Activated CD4-positive, alpha-beta T cell treated with anti-CD3 and anti-CD28 coated beads, Interleukin-2, amount 50 U/mL, for 4 hours (primary cell): ENCODE measurements around the gene SLC2A10.

Experiments used
- DNase-seq, 2 experiments: peaks; one replicate each; pipeline ENCODE4 v3.0.0-alpha.2; 2020

Gene SLC2A10

GRCh38 chr20:46682063-46682821 is 27.2 kb upstream of the SLC2A10 start:
- no peak for DNase-seq

- no peak for DNase-seq
Observed at GRCh38 chr20:46683011-46683667, 26.3 kb upstream of the SLC2A10 start.

- DNase-seq: no peak
Observed at GRCh38 chr20:46683668-46683938, 25.8 kb upstream of the SLC2A10 start.

DNA sequence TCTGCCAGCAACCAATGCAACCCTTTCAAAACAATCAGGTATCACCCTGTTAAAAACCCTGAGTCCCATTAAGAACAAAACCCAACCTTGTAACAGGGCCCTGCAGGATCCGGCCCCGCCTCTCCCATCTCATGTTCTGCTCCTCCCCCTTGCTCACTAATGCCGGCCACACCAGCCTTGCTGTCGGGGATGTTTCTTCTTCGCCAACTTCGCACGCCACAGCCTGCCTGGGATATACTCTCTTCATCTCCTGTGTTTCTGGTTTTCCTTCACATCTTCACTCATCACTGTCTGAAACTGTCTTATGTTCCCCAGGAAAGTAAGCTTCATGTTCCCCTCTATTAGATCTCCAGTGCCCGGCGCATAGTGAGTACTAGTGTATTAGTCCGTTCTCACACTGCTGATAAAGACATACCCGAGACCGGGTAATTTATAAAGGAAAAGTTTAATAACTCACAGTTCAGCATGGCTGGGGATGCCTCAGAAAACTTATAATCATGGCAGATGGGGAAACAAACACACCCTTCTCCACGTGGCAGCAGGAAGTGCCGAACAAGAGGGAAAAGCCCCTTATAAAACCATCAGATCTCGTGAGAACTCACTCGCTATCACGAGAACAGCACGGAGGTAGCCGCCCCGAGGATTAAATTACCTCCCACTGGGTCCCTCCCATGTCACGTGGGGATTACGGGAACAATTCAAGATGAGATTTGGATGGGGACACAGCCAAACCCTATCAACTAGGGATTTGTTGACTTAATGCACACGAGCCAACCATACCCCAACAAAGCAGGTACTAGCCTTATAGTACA is 25.3 kb upstream of the SLC2A10 start:
- DNase-seq: no peak

DNA sequence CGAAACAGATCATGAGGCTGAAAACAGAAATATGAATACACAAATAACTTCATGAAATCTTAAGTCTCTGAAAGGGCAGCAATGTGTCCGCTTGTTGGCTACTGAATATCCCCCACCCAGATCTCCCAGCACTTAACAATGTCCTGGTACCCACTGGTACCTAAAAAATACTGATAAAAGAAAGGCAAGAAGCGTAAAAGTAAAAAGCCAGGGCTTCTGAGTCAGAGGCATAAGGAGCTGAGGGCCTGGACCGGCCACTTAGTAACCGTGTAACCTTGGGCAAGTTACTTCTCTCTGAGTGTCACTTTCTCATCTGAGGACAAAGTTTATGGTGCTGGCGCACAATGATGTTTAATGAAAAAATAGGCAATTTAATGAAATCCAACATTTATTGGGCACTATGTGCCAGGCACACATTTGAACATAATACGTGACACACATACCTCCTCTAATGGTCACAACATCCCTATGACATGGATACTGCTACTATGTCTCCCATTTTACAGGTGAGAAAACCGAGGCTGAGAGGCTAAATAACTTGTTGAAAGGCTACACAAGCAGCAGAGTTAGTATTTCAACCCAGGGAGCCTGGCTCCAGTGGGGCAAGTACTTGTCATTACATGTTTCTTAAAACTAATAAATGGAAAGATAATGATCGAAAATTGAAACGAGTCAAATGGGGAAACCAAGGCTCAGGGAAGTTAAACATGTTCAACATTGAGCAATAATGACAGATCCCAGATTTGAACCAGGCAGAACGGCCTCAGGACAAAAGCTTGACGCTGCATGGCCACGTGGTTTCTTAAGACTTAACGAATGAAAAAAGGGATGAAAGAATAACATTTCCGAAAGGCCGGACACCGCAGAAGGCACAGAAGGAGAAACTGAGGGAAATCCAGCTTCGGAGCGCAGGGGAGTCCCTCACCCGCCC is 21.0 kb upstream of the SLC2A10 start:
- DNase-seq: no peak

DNA sequence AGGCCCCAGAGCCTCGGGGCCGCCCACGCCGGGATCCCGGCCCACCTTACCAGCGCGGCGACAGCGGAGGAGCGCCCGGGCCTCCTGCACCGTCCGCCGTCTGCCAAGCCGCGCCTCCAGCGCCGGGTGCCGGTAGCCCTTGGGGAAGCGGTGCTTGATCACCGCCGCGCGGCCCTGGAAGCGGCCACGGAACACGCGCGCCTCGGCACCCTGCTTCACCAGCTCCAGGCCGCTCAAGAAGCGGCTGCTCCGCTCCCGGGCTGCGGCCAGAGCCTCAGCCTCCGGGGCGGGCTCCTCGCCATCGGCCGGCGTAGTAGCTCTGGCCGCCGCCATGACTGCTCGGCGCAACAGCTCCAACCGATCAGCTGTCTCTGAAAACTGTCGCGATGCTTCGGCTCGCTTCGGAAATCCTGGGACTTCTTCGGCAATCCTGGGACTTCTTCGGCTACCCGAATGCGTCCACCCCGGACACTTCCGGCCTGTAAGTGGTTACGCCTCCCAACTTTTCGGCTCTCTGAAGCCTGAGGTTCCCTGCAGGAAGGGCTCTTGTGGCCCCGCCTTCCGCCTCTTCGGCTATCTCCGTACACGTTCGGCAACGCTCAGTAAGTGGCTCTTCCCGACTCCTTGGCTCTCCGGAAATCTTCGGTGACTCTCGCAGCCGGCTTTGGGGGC is 20.2 kb upstream of the SLC2A10 start, which contains the start of gene TP53RK:
Gene TP53RK (minus strand): TSS at position 363 of the 672 bp plus-strand sequence. CDS start 30 bp downstream, at position 333.
- DNase-seq: peak; percentile 91 to 94

DNA sequence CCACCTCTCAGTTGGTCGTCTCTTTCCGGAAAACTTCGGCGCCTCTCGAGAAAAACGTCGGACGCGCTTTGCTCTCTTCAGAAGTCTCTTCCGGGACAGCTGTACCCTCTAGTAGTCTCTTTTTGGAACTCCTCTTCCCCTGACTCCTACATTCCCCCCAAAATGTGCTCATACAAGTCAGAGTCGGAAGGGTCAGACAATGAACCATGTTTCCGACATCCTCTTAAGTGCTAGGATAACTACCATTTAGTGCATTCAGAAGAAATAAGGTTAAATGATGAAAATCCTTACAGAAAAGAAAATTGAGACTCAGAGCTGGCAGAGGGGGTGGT is 19.7 kb upstream of the SLC2A10 start:
- DNase-seq: no peak

- DNase-seq: no peak
Observed at GRCh38 chr20:46690219-46691106, 19.0 kb upstream of the SLC2A10 start.

DNA sequence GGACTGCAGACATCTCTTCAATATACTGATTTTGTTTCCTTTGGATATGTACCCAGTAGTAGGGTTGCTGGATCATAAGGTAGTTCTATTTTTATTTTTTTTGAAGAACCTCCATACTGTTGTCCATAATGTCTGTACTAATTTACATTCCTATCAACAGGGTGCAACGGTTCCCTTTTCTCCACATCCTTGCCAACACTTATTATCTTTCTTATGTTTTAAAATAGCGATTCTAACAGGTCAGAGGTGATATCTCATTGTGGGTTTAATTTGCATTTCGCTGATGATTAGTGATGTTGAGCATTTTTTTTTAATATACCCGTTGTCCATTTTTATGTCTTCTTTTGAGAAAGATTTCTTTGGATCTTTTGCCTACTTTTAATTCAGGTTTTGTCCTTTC is 18.3 kb upstream of the SLC2A10 start:
- no peak for DNase-seq

GRCh38 chr20:46694484-46694883 is 15.0 kb upstream of the SLC2A10 start:
- DNase-seq: no peak

DNA sequence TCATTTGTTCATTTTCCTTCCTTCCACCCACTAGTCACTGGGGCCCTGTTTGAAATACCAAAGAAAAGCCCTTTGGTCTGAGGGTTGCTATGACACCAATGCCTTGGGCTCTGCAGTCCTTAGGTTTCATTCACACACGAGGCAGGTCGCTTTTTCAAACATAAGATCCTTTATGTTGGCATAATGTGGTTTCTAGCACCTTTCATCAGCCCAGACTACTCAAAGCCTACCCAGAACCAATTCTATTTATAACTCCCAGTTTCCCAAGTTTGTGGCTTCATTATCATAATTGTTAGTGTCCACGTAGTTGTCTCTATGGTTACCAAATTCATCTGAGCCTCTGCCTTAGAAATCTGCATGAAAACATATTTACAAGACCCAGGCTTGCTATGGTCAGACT is 13.6 kb upstream of the SLC2A10 start:
- no peak for DNase-seq

DNA sequence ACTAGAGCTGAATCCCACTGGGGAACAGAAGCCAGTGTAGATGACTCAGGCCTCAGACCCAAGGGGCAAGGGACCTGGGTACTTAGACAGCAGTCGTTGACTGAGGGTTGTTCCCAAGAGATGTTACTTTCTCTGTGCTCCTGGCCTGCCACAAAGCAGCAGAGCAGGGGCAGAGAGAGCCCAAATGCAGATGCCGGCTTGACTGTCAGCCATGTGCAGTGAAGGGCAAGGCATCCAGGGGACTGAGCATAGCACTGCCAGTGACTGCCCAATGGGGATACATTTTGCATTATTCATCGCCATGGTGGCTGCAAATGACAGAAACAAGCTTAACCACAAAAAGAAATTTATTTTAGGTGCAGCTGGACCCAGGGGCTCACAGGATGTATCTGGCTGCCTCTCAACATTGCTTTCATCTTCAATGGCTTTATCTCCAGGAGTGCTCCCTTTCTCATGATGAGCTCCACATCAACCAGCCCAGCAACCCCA is 12.6 kb upstream of the SLC2A10 start:
- DNase-seq: no peak

- DNase-seq: no peak
Observed at GRCh38 chr20:46698788-46699187, 10.7 kb upstream of the SLC2A10 start.

- DNase-seq: no peak
Observed at GRCh38 chr20:46699651-46700359, 9.6 kb upstream of the SLC2A10 start.

DNA sequence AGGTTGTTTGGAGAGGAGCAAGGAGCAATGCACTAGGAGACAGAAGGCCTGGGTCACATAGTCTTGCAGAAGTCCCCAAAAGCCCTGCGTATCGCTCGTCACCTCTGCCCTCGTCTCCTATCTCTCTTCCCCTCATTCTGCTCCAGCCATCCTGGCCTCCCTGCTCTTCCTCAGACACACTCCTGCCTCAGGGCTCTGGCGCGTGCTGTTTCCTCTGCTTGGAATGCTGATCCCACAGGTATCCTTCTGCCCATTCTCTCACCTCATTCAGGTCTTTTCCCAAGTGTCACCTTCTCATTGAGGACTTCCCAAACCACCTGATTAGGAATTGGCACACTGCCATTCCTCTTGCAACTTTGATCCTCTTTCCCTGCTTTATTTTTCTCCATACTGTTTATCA is 9.0 kb upstream of the SLC2A10 start:
- no peak for DNase-seq

DNA sequence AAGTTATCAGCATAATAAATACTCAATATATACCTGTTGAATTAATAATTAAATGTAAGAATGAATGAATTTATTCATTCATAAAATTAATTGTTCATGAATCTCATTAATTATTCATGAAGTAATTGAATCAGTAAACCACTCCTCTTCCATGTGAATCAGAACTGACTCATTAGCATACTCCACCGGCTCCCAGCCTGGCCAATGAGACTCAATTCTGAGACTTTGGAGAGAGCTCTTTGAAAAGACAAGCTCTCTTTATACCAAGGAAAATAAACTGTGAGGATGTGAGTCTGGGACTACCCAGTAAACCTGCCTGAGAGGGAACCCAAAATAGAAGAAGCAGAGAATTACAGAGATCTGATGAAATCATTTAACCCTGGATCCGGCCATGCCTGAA is 8.4 kb upstream of the SLC2A10 start:
- no peak for DNase-seq

DNA sequence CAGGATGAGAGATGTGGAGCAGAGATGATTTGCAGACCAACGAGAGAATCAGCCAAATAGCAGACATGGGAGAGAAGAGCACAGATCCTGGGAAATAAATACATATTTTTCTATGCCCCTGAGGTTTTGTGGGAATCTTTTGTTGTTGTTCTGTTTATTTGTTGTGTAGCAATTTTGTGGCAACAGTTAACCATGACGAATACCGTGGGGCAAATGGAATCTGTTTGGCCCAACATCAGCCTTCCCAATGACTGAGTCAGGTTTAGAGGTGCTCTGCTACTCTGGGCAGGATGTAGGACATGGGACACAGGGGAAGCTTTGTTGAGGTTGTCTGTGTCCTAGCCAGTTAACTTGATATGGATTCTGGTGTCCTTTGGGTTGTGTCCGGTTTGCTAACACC is 7.9 kb upstream of the SLC2A10 start:
- DNase-seq: no peak

GRCh38 chr20:46701986-46702385 is 7.5 kb upstream of the SLC2A10 start:
- DNase-seq: no peak

GRCh38 chr20:46702447-46703203 is 6.8 kb upstream of the SLC2A10 start:
- no peak for DNase-seq

- no peak for DNase-seq
Observed at GRCh38 chr20:46703435-46703834, 6.0 kb upstream of the SLC2A10 start.
